ENCODE results near the gene CCDC28A.
A peak's percentile ranks its signal among the peaks of the same experiment; 100 is the strongest.

The CCDC28A gene

GRCh38 chr6:138785980-138786379 is 12.4 kb downstream of the CCDC28A start:
- H3K9me3 ChIP-seq (ENCODE audit: control insufficient read depth, insufficient read depth, low read depth, low read length): no peaks in the 10 kb centered on the region
- no peaks in the 10 kb centered on the region for H3K4me1 ChIP-seq (ENCODE audit: control insufficient read depth, insufficient read depth, low read length)
- TF ChIP-seq ZNF133 (tag by site-specific recombination; IDR thresholded peaks at IDR 0.05) (no peak), ZNF843 (tag by site-specific recombination; IDR thresholded peaks at IDR 0.05) (no peak), ZNF629 (tag by site-specific recombination; IDR thresholded peaks at IDR 0.05) (0 out of 2 replicates have a peak, but pooled peaks have one; percentile 30), ZNF138 (tag by site-specific recombination; IDR thresholded peaks at IDR 0.05; ENCODE audit: borderline replicate concordance) (no peak), ZNF692 (tag by site-specific recombination; IDR thresholded peaks at IDR 0.05) (no peak), REPIN1 (tag by site-specific recombination; IDR thresholded peaks at IDR 0.05; ENCODE audit: low read depth) (no peak), ZNF112 (tag by site-specific recombination; IDR thresholded peaks at IDR 0.05) (no peak), ZNF146 (tag by site-specific recombination; IDR thresholded peaks at IDR 0.05) (no peak), ATF2 (tag by site-specific recombination; IDR thresholded peaks at IDR 0.05; ENCODE audit: low read depth) (0 out of 2 replicates have a peak, but pooled peaks have one; percentile 54), ZNF311 (tag by site-specific recombination; IDR thresholded peaks at IDR 0.05; ENCODE audit: borderline replicate concordance) (no peak)
- ChIA-PET POLR2A (no interaction called here), CTCF (interaction anchor here (0.7 kb wide), 1 partner anchor 164 kb away, joined by 4 read pairs; no protein-coding TSS in a partner anchor)
- peaks cover 44 to 51% of the 10 kb centered on the region in 2 experiments for H3K36me3 ChIP-seq (ENCODE audit: control insufficient read depth in 2 of 2, insufficient read depth in 1 of 2, low read length in 2 of 2)
- no peak overlapping the region for H3K4me3 ChIP-seq (ENCODE audit: low read depth, low read length)
- no peak overlapping the region for H3K27ac ChIP-seq (ENCODE audit: extremely low read depth, low read depth, low read length)

- Histone ChIP-seq H3K36me3 (ENCODE audit: control insufficient read depth in 2 of 2, insufficient read depth in 1 of 2, low read length in 2 of 2) (peaks cover 38 to 48% of the 10 kb centered on the region in 2 experiments; a peak in 2 of 3 replicates), H3K4me1 (ENCODE audit: control insufficient read depth, insufficient read depth, low read length) (no peaks in the 10 kb centered on the region), H3K4me3 (ENCODE audit: low read depth, low read length) (no peak overlapping the region), H3K9me3 (ENCODE audit: control insufficient read depth, insufficient read depth, low read depth, low read length) (no peaks in the 10 kb centered on the region), H3K27ac (ENCODE audit: extremely low read depth, low read depth, low read length) (no peak overlapping the region)
- no peak for TF ChIP-seq ZNF23 (tag by site-specific recombination; IDR thresholded peaks at IDR 0.05; ENCODE audit: borderline replicate concordance)
- no peak for TF ChIP-seq PBX3 (CRISPR knock-in tag; IDR thresholded peaks at IDR 0.05)
- TF ChIP-seq ZNF133 (tag by site-specific recombination; IDR thresholded peaks at IDR 0.05): no peak
- TF ChIP-seq ZNF280D (tag by site-specific recombination; IDR thresholded peaks at IDR 0.05): no peak
- no peak for TF ChIP-seq ZNF433 (tag by site-specific recombination; IDR thresholded peaks at IDR 0.05; ENCODE audit: low read depth)
- TF ChIP-seq ZNF777 (tag by site-specific recombination; IDR thresholded peaks at IDR 0.05; ENCODE audit: borderline replicate concordance): no peak
- TF ChIP-seq ZNF670 (tag by site-specific recombination; IDR thresholded peaks at IDR 0.05; ENCODE audit: low read depth): no peak
- no peak for TF ChIP-seq ZNF324 (tag by site-specific recombination; IDR thresholded peaks at IDR 0.05)
- no peak for TF ChIP-seq TCF7L2 (IDR thresholded peaks at IDR 0.05; ENCODE audit: borderline replicate concordance, low read depth, low read length)
- ChIA-PET POLR2A (interaction anchor here (0.6 kb wide), 2 partner anchors 13 to 190 kb away, joined by 3 to 5 read pairs; partner anchors contain the start of gene CCDC28A), CTCF (interaction anchor here (0.8 to 1.2 kb wide), 2 partner anchors 8 to 21 kb away, joined by 3 read pairs; no protein-coding TSS in a partner anchor)
These were observed 13.6 kb downstream of the CCDC28A start for GRCh38 chr6:138787138-138787537.
